GM19455 (cell line): ENCODE results near the gene BRWD1.

ENCODE experiments used
- ATAC-seq: cut with Tn5 transposase; IDR thresholded peaks from one replicate; pipeline ENCODE4 v1.9.1; 2021; ENCODE audit not compliant: unreplicated experiment

BRWD1 gene

DNA sequence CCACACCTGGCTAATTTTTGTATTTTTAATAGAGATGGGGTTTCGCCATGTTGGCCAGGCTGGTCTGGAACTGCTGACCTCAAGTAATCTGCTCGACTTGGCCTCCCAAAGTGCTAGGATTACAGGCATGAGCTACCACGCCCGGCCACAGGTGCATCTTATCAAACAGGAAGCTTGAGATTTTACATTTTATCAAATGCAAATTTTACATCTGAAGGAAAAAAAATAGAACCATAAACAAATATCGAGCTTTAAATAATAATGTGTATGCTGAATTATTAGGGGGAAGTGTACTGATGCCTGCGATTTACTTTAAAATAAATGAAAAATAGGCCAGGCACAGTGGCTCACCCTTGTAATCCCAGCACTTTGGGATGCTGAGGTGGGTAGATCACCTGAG is 16.6 kb upstream of the BRWD1 start:
- no peak for ATAC-seq

DNA sequence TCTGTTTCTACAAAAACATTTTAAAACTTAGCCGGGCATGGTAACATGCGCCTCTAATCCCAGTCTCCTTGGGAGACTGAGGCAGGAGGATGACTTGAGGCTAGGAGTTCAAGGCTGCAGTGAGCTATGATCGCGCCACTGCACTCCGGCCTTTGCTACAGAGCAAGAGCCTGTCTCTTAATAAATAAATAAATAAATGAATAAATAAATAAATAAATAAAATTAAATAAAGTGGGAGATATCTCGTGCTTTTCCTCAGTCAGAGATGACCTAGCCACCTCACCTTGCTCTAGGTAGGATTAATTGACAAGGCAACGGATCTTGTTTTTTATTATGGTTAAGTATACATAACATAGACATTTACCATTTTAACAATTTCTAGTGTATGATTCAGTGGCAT is 14.3 kb upstream of the BRWD1 start:
- ATAC-seq, result no peak

DNA sequence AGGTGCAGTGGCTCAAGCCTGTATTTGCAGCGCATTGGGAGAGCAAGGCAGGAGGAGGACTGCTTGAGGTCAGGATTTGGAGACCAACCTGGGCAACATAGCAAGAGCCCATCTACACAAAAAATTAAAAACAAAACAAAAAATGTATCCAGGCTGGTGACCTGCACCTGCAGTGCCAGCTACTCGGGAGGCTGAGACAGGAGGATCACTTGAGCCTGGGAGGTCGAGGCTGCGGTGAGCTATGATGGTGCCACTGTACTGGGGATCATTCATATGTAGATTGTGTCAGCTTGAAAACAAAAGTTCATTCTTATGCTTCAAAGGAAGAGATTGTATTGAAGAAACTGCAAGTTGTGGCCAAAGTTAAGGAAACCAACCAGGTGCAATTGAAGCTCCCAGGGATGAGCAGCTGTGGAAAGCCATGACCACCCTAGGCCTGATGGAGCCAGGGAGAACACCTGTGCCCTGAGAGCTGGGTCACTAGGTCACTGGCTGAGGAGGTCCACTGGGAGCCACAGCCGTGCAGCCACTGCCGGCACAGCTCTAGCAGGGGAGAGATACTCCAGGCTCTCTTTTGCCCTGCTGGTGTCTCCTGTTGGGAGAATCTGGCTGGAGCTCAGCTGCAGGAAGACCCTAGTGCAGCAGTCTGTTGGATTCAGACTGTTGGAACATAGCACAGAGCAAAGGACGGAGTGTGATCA is 13.3 kb upstream of the BRWD1 start:
- ATAC-seq, result no peak

DNA sequence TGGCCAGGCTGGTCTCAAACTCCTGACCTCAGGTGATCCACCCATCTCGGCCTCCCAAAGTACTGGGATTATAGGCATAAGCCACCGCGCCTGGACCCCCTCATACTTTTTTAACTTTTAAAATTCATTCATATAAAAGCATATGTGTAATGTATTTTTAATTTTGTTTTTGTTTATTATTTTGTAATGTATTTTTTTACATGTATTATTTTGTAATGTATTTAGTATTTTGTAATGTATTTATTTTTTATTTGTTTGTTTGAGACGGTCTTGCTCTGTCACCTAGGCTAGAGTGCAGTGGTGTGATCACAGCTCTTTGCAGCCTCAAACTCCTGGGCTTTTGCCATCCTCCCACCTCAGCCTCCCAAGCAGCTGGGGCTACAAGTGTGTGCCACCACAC is 12.0 kb upstream of the BRWD1 start:
- no peak for ATAC-seq

DNA sequence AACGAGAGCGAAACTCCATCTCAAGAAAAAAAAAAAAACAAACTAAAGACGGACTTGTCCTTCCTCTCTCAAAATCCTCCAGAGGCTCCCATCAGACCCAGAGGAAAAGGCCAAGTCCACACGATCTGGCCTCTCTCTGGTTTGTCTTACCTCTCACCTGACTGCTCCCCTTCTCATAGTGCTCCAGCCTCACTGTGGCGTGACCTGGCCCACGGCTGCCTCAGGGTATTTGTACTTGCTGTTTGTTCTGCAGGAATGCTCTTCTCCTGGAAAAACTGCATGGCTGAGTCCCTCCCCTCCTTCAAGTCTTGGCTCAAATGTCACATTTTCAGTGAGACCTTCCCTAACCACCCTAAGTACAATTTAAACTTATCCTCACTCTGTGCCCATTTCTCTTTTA is 8.0 kb upstream of the BRWD1 start:
- ATAC-seq, result no peak

DNA sequence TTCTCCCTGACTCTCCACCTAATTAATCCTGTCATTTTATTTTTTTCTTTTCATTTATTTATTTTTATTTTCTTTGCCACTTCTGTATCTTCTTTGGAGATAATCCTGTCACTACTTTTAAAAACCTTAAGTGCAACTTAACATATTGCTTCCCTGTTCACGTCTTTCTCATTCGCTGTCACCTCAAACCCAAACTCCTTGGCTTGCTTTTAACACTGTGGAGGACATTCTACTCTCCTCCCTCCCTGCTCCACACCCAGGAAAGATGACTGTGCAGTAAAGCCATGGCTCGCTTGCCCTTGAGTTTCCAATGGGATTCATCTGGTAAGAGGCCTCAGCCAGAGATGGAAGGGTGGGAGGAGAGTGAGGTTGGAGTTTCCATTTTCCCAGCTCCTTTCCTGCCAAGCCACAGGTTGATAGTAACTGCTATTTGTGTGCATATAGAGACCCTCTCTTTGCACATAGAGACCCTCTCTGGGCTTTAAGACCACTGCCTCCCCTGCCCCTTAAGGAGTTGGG is 6.4 kb upstream of the BRWD1 start:
- no peak for ATAC-seq

DNA sequence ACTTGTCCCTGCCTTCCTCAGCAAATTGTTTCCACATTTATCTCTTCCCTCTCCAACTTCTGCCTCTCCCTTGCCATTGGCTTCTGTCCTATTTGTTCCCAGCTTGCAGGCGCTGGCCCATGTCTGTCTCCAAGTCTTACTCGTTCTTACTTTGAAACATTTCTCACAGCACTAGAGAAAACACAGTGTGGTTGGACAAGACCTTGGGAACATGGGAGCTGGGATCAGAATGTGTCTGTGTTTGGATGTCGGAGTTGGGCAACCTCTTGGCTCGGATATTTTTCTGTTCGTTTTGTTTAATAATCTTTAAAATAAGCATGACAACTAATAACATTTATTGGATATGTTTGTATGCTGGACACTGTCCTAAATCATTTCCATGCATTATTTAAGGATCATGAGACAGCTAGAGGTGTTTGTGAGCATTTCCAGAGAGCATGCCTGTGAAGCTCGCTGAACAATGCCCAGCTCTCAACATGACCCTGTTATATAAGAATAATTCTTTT is 5.9 kb upstream of the BRWD1 start:
- no peak for ATAC-seq

DNA sequence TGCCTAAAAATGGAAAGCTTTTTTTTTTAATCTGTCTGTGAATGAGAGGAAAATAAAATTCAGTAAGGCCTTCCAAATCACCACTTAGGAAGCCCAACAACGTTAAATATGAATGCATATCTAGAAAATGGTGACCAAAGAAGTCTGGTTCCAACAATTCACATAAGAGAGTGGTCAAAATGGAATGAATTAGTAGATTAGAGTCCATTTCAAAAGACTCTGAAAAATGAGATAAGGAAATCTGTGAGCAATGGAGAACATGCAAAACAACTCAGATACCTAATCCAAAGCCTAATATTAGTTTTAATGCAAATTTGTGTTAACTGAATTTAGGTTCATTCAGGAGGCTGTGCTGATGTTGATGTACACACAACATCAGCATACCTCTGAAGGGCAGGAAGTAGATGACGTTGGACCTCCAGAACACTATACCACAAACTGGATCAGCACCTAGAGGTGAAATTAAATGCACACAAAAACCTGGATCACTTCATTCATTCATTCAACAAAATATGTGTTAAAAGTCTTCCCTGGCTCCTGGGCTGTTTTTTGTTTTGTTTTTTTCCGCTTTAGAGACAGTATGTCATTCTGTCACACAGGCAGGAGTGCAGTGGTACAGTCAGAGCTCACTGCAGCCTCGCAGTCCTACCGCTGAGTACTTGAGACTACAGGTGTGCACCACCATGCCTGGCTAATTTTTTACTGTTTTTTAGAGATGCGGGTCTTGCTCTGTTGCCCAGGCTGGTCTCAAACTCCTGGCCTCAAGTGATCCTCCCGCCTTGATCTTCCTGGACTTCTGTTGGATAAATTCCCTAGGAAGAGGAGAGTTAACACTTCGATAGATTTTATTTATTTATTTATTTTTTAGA is 4.9 kb upstream of the BRWD1 start:
- no peak for ATAC-seq

DNA sequence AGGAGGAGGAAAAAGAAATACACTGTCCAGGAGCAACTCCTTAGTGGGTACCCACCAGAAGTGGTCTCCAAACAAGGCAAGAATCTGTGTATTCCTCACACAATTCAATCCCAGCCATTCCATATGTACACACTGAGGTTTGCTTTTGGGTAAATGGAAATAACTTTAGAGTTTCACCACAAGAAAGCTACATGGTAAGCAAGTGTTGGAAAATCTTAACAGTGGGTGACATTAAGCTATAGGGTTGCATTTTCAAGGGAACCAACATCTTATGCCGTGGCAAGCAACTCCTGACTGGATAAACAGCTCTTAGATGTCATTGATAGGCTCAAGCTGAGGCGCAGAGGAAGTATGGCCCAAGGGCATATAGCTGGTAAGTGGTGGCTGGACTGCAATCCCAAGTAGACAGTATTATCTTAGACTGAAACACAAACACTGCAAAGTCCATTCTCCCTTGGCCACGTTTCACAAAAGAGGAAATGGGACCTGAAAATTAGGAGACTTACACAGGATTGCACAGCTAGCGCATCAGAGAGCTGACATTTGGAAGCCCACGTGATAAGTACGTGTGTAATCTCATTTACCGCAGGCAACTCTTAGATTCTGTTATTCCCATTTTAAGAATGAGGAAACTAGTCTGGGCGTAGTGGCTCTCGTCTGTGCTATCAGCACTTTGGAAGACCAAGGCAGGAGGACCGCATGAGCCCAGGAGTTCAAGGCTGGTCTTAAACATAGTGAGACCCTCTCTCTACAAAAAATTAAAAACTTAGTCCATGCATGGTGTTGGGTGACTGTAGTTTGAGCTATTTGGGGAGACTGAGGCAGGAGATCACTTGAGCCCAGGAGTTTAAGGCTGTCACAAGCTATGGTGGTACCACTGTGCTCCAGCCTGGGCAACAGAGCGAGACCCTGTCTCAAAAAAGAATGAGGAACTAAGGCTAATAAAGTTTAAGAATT is 4.0 kb upstream of the BRWD1 start:
- ATAC-seq, result no peak

DNA sequence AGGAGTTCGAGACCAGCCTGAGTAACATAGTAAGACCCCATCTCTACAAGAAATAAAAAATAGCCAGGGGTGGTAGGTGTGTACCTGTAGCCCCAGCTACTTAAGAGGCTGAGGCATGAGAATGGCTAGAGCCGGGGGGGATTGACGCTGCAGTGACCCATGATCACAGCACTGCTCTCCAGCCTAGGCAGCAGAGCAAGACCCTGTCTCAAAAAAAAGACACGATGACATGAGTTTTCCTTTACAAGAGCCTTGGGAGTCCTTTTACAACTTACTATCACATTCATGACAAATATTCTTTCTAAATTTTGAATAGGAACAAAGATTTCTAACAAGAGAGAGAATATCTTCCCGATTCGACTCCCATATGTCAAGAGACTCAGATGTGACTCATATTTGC is 3.3 kb upstream of the BRWD1 start:
- no peak for ATAC-seq

DNA sequence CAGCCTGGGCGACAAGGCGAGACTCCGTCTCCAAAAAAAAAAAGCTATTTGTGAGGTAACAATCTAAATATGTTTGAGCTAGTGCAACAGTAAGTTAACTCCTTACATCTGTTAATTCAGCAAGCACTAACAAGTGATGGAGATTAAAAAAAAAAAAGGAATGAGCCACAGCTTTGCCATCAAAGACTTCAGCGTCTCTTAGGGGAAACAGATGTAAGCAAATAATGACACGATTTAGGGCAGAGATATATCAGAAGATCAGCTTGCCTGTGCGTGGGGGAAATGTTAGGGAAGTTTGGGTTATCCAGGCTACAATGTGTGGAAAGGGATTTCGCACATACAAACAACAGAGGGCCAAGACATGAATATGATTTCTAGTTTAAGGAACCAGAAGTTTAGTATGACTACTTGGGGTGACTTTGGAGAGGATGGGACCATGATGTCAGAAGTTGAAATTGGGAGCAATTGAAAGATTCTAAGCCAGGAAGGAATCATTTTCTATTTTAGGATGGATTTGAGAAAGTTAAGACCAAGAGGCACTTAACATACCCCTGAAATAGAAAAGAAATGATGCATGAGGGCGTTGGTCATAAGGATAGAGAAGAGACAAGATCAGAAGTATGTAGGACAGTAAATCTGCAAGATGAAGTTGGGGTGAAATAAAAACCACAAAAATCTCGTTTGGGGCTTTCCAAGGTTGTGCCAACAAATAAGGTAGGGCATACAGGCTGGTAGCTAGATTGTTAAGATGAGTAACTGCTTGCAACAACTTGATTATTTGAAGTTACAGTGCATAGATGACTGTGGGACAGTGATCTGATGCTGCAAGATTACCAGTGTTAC is 2.4 kb upstream of the BRWD1 start:
- no peak for ATAC-seq

DNA sequence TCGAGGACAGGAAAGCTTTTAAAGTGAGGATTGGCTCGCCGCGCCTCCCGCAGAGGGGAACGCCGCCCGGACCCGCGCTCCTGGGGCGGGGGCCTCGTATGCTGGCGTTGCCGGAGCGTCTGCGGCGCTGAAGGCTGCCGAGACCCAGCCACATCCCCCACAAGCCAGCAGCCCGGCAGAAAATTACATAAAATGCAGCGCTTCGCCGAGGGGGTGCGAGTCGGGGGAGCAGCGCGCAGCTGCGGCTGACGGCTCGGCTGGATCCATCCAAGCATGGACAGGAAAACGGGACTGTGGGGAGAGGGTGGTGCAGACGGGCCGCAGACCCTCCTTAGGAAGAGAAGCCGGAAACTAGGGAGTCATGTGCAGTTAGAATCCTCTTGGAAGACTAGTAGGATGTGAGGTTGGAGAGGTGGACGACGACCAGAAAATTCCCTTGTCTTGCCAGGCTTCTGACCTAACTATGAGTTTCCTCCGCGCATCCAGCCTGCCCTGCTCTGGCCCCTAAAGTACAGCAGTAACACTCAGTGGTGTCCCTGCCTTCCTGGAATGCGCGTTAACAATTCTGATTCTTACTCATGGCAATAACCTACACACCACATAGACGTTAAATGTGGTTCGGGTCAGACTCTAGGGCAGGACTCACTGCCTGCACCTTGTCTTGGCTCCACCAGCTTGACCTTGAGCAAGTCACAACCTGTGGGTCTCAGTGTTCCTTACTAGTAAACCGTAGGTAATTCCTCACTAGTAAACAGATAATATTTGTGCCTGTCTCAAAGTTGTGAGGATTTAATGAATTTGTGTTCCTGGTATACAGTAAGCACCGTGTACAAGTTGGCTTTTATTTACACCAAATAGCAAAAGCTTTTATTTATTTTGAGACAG is 953 bp upstream of the BRWD1 start:
- peak; percentile 5 for ATAC-seq

DNA sequence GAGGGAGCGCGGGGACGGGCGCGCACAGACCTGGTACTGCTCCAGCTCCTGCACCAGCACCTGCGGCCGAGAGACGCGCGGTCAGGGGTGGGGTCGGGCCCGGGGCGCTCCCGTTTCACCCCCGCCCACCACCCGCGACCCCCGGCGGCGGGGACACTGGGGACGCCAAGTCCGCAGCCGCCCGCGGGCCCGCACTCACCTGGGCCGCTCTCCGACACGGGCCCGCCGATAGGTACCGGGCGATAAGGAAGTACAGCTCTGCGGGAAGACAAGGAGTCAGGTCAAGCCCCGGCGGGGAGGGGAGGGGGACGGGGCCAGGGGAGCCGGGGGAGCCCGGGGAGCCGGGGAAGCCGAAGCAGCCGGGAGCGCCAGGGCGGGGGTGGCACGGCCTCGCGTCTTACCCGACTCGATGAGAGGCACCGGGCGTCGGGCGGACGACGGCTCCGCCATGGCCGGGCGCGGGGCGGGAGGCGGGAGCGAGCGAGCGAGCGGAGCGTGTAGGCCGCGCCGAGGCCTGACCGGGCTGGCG is 326 bp downstream of the BRWD1 start:
- ATAC-seq, result peak; percentile 10

DNA sequence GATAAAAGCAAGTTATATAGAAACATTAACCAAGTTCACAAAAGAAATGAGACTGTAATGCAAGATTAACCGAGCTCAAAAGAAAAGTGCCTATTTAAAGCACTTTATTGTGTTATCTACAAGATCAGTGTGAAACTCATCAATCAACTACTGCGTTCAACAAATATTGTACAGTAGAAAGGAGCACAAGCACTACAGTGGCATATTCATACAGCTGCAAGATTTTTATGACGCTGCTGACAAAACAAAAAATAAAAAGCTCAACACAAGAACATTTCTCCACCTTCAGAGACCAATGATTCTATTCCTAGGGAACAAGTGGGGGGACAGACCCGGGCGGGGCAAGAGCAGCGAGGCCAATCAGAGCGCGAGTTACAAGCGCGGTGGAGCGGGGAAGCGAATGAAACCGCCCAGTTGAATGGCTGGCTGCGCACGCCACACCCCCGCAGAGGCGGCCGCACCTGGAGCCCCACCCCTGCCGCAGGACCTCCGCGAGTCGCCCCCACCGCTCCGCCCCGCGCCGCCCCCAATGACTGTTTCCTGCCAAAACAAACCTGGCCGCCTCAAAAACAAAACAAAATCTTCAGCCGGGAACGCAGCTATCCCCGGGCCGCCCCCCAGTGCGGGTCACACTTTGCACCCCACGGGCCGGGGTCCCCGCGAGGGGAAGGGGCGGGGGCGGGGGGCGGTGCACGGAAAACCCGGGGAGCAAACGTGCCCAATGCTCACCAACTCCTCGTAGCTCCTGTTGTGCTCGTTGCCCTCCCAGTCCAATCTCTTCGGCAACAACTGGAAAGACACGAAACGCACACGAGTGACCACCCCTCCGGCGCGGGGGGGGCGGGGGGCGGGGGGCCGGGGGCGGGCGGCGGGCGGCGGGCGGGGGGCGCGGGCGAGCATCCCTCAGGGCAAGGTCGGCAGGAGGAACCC is 1.1 kb downstream of the BRWD1 start:
- peak; percentile 69 for ATAC-seq

DNA sequence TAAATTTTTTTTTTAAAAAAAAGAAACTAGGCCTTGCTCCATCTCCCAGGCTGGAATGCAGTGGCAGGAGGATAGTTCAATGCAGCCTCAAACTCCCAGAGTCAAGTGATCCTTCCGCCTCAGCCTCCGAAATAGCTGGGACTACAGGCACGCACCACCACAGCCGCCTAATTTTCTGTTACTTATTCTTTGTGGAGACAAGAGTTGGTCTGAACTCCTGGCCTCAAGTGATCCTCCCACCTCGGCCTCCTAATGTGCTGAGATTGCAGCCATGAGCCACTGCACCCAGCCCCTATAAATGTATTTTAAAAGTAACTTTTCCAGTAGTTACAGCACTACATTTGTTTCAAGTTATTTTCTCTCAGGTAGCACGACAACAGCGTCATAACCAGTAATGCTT is 2.3 kb downstream of the BRWD1 start:
- no peak for ATAC-seq

DNA sequence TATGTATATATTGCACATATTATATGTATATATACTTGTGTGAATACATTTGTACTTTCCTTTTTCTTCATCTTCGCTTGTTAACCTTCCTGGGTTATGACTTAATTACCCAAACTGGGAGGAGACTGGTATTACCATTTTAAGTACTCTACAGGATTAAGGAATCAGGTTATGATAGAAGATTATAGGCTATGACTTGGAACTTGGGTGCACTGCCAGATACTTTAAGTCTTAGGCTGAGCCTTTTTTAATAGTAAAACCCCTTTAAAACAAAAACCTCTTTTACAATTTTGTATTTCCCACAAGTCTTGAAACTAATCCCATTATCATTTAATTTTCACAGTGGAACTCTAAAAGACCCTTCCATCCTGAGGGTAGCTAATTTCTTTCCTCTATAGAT is 6.0 kb downstream of the BRWD1 start:
- no peak for ATAC-seq

DNA sequence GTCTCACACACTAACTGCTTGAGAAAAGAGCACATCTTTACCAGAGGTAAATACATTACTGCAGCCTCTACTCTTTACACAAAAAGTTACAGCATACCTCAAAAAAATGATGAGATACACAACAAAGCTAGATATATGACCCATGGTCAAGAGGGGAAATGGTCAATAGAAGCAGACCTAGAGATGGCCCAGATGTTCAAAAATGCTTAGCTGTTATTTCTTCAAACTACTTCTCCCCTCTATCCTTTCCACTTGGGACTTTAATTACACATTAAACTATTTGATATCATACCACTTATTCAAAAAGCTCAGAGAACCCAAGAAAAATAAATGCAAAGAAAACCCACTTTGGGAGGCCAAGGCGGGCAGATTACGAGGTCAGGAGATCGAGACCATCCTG is 12.8 kb downstream of the BRWD1 start:
- no peak for ATAC-seq

DNA sequence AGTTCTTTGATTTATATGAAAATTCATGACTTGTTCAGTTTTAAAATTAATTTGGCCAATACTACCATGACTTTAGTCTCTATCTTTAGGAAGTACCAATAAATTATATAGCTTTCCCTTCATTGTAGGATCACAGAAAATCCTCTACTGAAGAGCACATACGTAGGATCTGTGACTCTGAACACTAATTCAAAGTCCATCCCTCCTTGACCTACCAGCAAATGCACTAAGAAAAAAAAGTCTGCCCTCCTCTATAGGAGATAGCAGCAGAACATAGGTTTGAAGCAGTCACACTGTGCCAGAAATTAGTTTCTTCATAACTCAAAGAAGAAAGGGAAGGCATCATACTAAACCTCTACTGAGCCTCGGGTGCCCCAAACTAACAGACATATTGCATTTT is 16.5 kb downstream of the BRWD1 start:
- no peak for ATAC-seq
